Measurements from ENCODE around the gene HIBCH. TPM values are rescaled to one million over a fixed set of nuclear protein-coding genes. Genes with fewer than 3 reads are reported as not detected.

HIBCH gene
- total and polyA plus RNA-seq, 4 donors, result 20.2 to 65.2 (median 32.8) TPM

- Histone ChIP-seq H3K4me1 (ENCODE audit: control insufficient read depth in 4 of 4, insufficient read depth in 4 of 4, low read length in 3 of 4) (no peaks in the 10 kb centered on the region), H3K27ac (ENCODE audit: low read depth in 1 of 2, low read length in 2 of 2) (no peak overlapping the region), H3K27me3 (ENCODE audit: control insufficient read depth in 4 of 4, insufficient read depth in 4 of 4, low read length in 3 of 4) (no peaks in the 10 kb centered on the region), H3K9me3 (ENCODE audit: control insufficient read depth in 4 of 4, low read length in 3 of 4) (no peaks in the 10 kb centered on the region), H3K36me3 (ENCODE audit: control insufficient read depth in 4 of 4, insufficient read depth in 3 of 4, low read depth in 1 of 4, low read length in 3 of 4) (no peaks in the 10 kb centered on the region), H3K9ac (ENCODE audit: low read depth in 1 of 2, low read length in 2 of 2) (no peak overlapping the region), H3K4me3 (ENCODE audit: low read depth in 1 of 3, low read length in 3 of 3) (no peak overlapping the region)
- TF ChIP-seq, protein P1, sequence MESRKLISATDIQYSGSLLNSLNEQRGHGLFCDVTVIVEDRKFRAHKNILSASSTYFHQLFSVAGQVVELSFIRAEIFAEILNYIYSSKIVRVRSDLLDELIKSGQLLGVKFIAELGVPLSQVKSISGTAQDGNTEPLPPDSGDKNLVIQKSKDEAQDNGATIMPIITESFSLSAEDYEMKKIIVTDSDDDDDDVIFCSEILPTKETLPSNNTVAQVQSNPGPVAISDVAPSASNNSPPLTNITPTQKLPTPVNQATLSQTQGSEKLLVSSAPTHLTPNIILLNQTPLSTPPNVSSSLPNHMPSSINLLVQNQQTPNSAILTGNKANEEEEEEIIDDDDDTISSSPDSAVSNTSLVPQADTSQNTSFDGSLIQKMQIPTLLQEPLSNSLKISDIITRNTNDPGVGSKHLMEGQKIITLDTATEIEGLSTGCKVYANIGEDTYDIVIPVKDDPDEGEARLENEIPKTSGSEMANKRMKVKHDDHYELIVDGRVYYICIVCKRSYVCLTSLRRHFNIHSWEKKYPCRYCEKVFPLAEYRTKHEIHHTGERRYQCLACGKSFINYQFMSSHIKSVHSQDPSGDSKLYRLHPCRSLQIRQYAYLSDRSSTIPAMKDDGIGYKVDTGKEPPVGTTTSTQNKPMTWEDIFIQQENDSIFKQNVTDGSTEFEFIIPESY (IDR thresholded peaks at IDR 0.05), result no peak
- TF ChIP-seq FOXA2 (IDR thresholded peaks at IDR 0.05), result no peak
- no peak for TF ChIP-seq RAD21 (IDR thresholded peaks at IDR 0.05)
- TF ChIP-seq CTCF (IDR thresholded peaks at IDR 0.05; ENCODE audit: low read depth, low read length, missing input control), result no peak
- TF ChIP-seq SP1 (IDR thresholded peaks at IDR 0.05), result no peak
- TF ChIP-seq MAX (IDR thresholded peaks at IDR 0.05), result no peak
- no peak for TF ChIP-seq RXRA (IDR thresholded peaks at IDR 0.05)
- no peak for TF ChIP-seq FOXA1 (IDR thresholded peaks at IDR 0.05)
- no peak for TF ChIP-seq REST (IDR thresholded peaks at IDR 0.05)
- no peak for TF ChIP-seq HNF4A (conservative IDR thresholded peaks at IDR 0.05)
- no peak for TF ChIP-seq JUND (IDR thresholded peaks at IDR 0.05)
- TF ChIP-seq TAF1 (conservative IDR thresholded peaks at IDR 0.05), result no peak
- no peak for TF ChIP-seq GABPA (IDR thresholded peaks at IDR 0.05 in 1 of 2, conservative IDR thresholded peaks at IDR 0.05 in 1 of 2)
- no peak for TF ChIP-seq EGR1 (IDR thresholded peaks at IDR 0.05; ENCODE audit: low read depth in 2 of 2)
- no peak for DNase-seq (ENCODE audit: low spot score)
- WGBS, result 94% methylated on average over 1 of the region's 1 CpG
Measured at GRCh38 chr2:190188289-190188688, 131.3 kb downstream of the HIBCH start.

GRCh38 chr2:190186238-190186637 is 133.4 kb downstream of the HIBCH start:
- WGBS, result 96% methylated on average over 3 of the region's 3 CpGs
- H3K9ac ChIP-seq (ENCODE audit: low read depth in 1 of 2, low read length in 2 of 2), result no peak overlapping the region
- no peak for TF ChIP-seq NR2F2 (IDR thresholded peaks at IDR 0.05)
- no peak for TF ChIP-seq HNF4G (IDR thresholded peaks at IDR 0.05)
- no peak for TF ChIP-seq ATF3 (IDR thresholded peaks at IDR 0.05)
- TF ChIP-seq JUND (IDR thresholded peaks at IDR 0.05), result no peak
- TF ChIP-seq EGR1 (IDR thresholded peaks at IDR 0.05; ENCODE audit: low read depth in 2 of 2), result no peak
- no peak for TF ChIP-seq MAX (IDR thresholded peaks at IDR 0.05)
- no peak for TF ChIP-seq REST (IDR thresholded peaks at IDR 0.05)
- no peak for TF ChIP-seq GABPA (IDR thresholded peaks at IDR 0.05 in 1 of 2, conservative IDR thresholded peaks at IDR 0.05 in 1 of 2)
- TF ChIP-seq FOXA2 (IDR thresholded peaks at IDR 0.05), result no peak
- TF ChIP-seq, protein P1 (IDR thresholded peaks at IDR 0.05), result no peak
- no peak for TF ChIP-seq HNF4A (conservative IDR thresholded peaks at IDR 0.05)
- TF ChIP-seq YY1 (IDR thresholded peaks at IDR 0.05), result no peak
- no peak for TF ChIP-seq FOXA1 (IDR thresholded peaks at IDR 0.05)

More at GRCh38 chr2:190186238-190186637, 133.4 kb downstream of the HIBCH start:
- Histone ChIP-seq H3K27me3 (ENCODE audit: control insufficient read depth in 4 of 4, insufficient read depth in 4 of 4, low read length in 3 of 4) (no peaks in the 10 kb centered on the region), H3K36me3 (ENCODE audit: control insufficient read depth in 4 of 4, insufficient read depth in 3 of 4, low read depth in 1 of 4, low read length in 3 of 4) (no peaks in the 10 kb centered on the region), H3K27ac (ENCODE audit: low read depth in 1 of 2, low read length in 2 of 2) (no peak overlapping the region), H3K4me3 (ENCODE audit: low read depth in 1 of 3, low read length in 3 of 3) (no peak overlapping the region), H3K4me1 (ENCODE audit: control insufficient read depth in 4 of 4, insufficient read depth in 4 of 4, low read length in 3 of 4) (no peaks in the 10 kb centered on the region), H3K9me3 (ENCODE audit: control insufficient read depth in 4 of 4, low read length in 3 of 4) (no peaks in the 10 kb centered on the region)
- no peak for DNase-seq (ENCODE audit: low spot score)

Data from liver (tissue), 9 donors.